H7 (cell line): Measurements from ENCODE around the gene MRTFA. TPM values are rescaled to one million over a fixed set of nuclear protein-coding genes. Genes with fewer than 3 reads are reported as not detected.
"Not testable (repeated sequence)": the region's sequence is repeated elsewhere in the genome, so short reads cannot be mapped to it uniquely, and the experiment has no call there.

ENCODE experiments used
- DNase-seq: peaks from one replicate; pipeline ENCODE4 v3.0.0; 2012
- H3K27me3 ChIP-seq: 2 replicates; pipeline ENCODE4 v1.6.0; 2011; ENCODE audit warnings: mild to moderate bottlenecking, low read length; ENCODE audit not compliant: control insufficient read depth, insufficient read depth
- H3K36me3 ChIP-seq: replicated peaks from 2 replicates; pipeline ENCODE4 v1.5.1; 2011; ENCODE audit warnings: low read length; ENCODE audit not compliant: control insufficient read depth, insufficient read depth
- H3K4me3 ChIP-seq: 2 replicates; pipeline ENCODE4 v1.5.1; 2011; ENCODE audit warnings: low read depth, mild to moderate bottlenecking, control low read depth, low read length, moderate library complexity; ENCODE audit not compliant: insufficient read depth
- total RNA-seq: library from RNA; depleted of rRNA; stranded (reverse); fragments of >200 nt; shearing (Covaris generic); gene quantifications from 2 replicates; pipeline ENCODE4 v1.2.3, GENCODE V29; 2014

The MRTFA gene
- total RNA-seq, 1 experiment from 2014 or later: 26.2 TPM

- not testable (repeated sequence) for H3K36me3 ChIP-seq, DNase-seq, H3K27me3 ChIP-seq, H3K4me3 ChIP-seq
Observed at GRCh38 chr22:40625794-40626193, 10.7 kb downstream of the MRTFA start.

- not testable (repeated sequence) for H3K36me3 ChIP-seq, DNase-seq, H3K4me3 ChIP-seq, H3K27me3 ChIP-seq
Observed at GRCh38 chr22:40625281-40625680, 11.2 kb downstream of the MRTFA start.

GRCh38 chr22:40624770-40625169 lies 11.7 kb downstream of the MRTFA start:
- Histone ChIP-seq H3K4me3 (no peak overlapping the region), H3K36me3 (no peaks in the 10 kb centered on the region), H3K27me3 (no peaks in the 10 kb centered on the region)
- no peak for DNase-seq

GRCh38 chr22:40621309-40622151 lies 15.0 kb downstream of the MRTFA start:
- no peak for DNase-seq
- no peaks in the 10 kb centered on the region for H3K36me3 ChIP-seq
- no peak overlapping the region for H3K4me3 ChIP-seq
- no peaks in the 10 kb centered on the region for H3K27me3 ChIP-seq

GRCh38 chr22:40620464-40621046 lies 16.0 kb downstream of the MRTFA start:
- DNase-seq: no peak
- Histone ChIP-seq H3K36me3 (no peaks in the 10 kb centered on the region), H3K27me3 (no peaks in the 10 kb centered on the region), H3K4me3 (no peak overlapping the region)

- Histone ChIP-seq H3K36me3 (no peaks in the 10 kb centered on the region), H3K4me3 (no peak overlapping the region), H3K27me3 (no peaks in the 10 kb centered on the region)
- DNase-seq: no peak
Observed at GRCh38 chr22:40618400-40618799, 18.1 kb downstream of the MRTFA start.

GRCh38 chr22:40616578-40616977 lies 19.9 kb downstream of the MRTFA start:
- DNase-seq: no peak
- no peaks in the 10 kb centered on the region for H3K27me3 ChIP-seq

GRCh38 chr22:40613067-40613466 lies 23.5 kb downstream of the MRTFA start:
- H3K27me3 ChIP-seq: no peaks in the 10 kb centered on the region
- H3K36me3 ChIP-seq: no peaks in the 10 kb centered on the region
- no peak for DNase-seq
- H3K4me3 ChIP-seq: no peak overlapping the region

More at GRCh38 chr22:40616578-40616977, 19.9 kb downstream of the MRTFA start:
- no peaks in the 10 kb centered on the region for H3K36me3 ChIP-seq
- no peak overlapping the region for H3K4me3 ChIP-seq

- no peaks in the 10 kb centered on the region for H3K27me3 ChIP-seq
- DNase-seq: no peak
- no peaks in the 10 kb centered on the region for H3K36me3 ChIP-seq
- no peak overlapping the region for H3K4me3 ChIP-seq
Observed at GRCh38 chr22:40612291-40612751, 24.2 kb downstream of the MRTFA start.

GRCh38 chr22:40611606-40612005 lies 24.9 kb downstream of the MRTFA start:
- H3K27me3 ChIP-seq: no peaks in the 10 kb centered on the region
- DNase-seq: no peak
- no peak overlapping the region for H3K4me3 ChIP-seq
- H3K36me3 ChIP-seq: no peaks in the 10 kb centered on the region

GRCh38 chr22:40610329-40610850 lies 26.1 kb downstream of the MRTFA start:
- Histone ChIP-seq H3K36me3 (no peaks in the 10 kb centered on the region), H3K4me3 (no peak overlapping the region), H3K27me3 (no peaks in the 10 kb centered on the region)
- DNase-seq: no peak

- Histone ChIP-seq H3K36me3 (no peaks in the 10 kb centered on the region), H3K4me3 (no peak overlapping the region), H3K27me3 (no peaks in the 10 kb centered on the region)
- DNase-seq: no peak
Observed at GRCh38 chr22:40609216-40609615, 27.3 kb downstream of the MRTFA start.

- no peak for DNase-seq
- no peaks in the 10 kb centered on the region for H3K36me3 ChIP-seq
Observed at GRCh38 chr22:40607506-40607905, 29.0 kb downstream of the MRTFA start.

GRCh38 chr22:40606306-40606705 lies 30.2 kb downstream of the MRTFA start:
- no peak for DNase-seq
- Histone ChIP-seq H3K36me3 (no peaks in the 10 kb centered on the region), H3K27me3 (no peaks in the 10 kb centered on the region), H3K4me3 (no peak overlapping the region)

More at GRCh38 chr22:40607506-40607905, 29.0 kb downstream of the MRTFA start:
- Histone ChIP-seq H3K4me3 (no peak overlapping the region), H3K27me3 (no peaks in the 10 kb centered on the region)

GRCh38 chr22:40605761-40606160 lies 30.8 kb downstream of the MRTFA start:
- no peak for DNase-seq
- no peak overlapping the region for H3K4me3 ChIP-seq

More at GRCh38 chr22:40605761-40606160, 30.8 kb downstream of the MRTFA start:
- H3K36me3 ChIP-seq: no peaks in the 10 kb centered on the region
- no peaks in the 10 kb centered on the region for H3K27me3 ChIP-seq
